Measurements from ENCODE around the gene TSGA10IP.

Gene TSGA10IP

DNA sequence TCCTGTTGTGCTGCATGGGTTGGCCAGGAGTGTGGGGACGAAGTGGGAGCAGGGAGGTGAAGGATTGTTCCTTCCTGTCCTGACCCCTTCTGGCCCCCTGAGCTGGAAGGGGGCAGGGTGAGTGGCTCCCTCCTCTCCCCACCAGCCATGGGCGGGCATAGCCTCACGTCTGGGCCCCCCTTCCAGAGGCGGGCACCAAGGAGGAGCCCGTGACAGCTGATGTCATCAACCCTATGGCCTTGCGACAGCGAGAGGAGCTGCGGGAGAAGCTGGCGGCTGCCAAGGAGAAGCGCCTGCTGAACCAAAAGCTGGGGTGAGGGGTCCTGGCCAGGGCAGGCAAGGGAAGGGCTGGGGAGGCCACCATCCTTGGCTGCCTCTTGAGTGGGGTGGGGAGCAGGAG lies 19.6 kb downstream of the TSGA10IP start:
- H3K36me3 ChIP-seq: peaks cover 53% of the 10 kb centered on the region
- no peaks in the 10 kb centered on the region for H3K27me3 ChIP-seq
- no peaks in the 10 kb centered on the region for H3K9me3 ChIP-seq
- H3K4me3 ChIP-seq (ENCODE audit: low read depth, low read length): no peak overlapping the region
- H3K4me1 ChIP-seq: no peaks in the 10 kb centered on the region
- TF ChIP-seq, protein P1, sequence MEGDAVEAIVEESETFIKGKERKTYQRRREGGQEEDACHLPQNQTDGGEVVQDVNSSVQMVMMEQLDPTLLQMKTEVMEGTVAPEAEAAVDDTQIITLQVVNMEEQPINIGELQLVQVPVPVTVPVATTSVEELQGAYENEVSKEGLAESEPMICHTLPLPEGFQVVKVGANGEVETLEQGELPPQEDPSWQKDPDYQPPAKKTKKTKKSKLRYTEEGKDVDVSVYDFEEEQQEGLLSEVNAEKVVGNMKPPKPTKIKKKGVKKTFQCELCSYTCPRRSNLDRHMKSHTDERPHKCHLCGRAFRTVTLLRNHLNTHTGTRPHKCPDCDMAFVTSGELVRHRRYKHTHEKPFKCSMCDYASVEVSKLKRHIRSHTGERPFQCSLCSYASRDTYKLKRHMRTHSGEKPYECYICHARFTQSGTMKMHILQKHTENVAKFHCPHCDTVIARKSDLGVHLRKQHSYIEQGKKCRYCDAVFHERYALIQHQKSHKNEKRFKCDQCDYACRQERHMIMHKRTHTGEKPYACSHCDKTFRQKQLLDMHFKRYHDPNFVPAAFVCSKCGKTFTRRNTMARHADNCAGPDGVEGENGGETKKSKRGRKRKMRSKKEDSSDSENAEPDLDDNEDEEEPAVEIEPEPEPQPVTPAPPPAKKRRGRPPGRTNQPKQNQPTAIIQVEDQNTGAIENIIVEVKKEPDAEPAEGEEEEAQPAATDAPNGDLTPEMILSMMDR (IDR thresholded peaks at IDR 0.05; ENCODE audit: low read depth, low read length): no peak
- DNase-seq: no peak

DNA sequence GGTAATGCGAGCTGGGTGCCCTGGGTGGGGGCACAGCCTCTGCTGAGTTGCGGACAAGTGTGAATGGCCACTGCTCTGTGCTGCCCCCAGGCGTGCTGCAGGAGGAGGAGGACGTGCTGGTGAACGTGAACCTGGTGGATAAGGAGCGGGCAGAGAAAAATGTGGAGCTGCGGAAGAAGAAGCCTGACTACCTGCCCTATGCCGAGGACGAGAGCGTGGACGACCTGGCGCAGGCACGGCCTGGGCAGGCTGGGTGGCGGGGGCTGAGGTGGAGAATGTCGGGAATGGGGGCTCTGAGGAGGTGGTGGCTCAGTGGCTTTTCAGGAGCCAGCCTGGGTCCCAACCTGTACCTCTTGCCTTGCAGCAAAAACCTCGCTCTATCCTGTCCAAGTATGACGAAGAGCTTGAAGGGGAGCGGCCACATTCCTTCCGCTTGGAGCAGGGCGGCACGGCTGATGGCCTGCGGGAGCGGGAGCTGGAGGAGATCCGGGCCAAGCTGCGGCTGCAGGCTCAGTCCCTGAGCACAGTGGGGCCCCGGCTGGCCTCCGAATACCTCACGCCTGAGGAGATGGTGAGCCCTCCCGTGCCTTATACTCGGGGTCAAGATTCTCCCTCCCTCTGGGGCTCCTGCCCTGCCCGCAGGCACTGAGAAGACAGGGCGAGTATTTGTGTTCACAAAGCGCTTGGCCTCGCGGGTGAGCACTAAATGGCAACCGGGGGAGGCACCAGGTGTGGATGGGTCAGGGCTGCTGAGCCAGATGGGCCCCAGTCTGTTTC lies 20.9 kb downstream of the TSGA10IP start:
- TF ChIP-seq, protein P1 (IDR thresholded peaks at IDR 0.05; ENCODE audit: low read depth, low read length): no peak
- H3K36me3 ChIP-seq: peaks cover 53% of the 10 kb centered on the region

DNA sequence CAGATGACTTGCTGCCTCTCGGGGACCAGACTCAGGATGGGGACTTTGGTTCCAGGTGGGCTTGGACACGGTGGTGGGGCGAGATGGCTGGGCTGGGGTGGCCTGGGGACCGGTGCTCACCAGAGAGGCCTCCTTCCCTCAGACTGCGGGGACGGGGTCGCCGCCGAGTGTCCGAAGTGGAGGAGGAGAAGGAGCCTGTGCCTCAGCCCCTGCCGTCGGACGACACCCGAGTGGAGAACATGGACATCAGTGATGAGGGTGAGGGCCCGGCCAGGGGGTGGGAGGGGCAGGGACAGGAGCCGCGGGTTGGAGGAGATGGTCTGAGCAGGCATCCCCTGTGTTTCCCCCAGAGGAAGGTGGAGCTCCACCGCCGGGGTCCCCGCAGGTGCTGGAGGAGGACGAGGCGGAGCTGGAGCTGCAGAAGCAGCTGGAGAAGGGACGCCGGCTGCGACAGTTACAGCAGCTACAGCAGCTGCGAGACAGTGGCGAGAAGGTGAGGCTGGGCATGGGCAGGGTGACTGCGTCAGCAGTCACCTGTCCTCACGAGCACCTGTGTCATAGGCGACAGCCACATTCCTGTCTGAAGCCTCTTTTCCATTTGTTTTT lies 22.2 kb downstream of the TSGA10IP start:
- Histone ChIP-seq H3K4me3 (ENCODE audit: low read depth, low read length) (no peak overlapping the region), H3K27me3 (no peaks in the 10 kb centered on the region), H3K36me3 (peaks cover 53% of the 10 kb centered on the region), H3K9me3 (no peaks in the 10 kb centered on the region), H3K4me1 (no peaks in the 10 kb centered on the region)
- TF ChIP-seq, protein P1 (IDR thresholded peaks at IDR 0.05; ENCODE audit: low read depth, low read length): no peak
- no peak for DNase-seq

More for the DNA sequence above, 20.9 kb downstream of the TSGA10IP start:
- no peak overlapping the region for H3K4me3 ChIP-seq (ENCODE audit: low read depth, low read length)
- H3K9me3 ChIP-seq: no peaks in the 10 kb centered on the region
- DNase-seq: no peak
- H3K4me1 ChIP-seq: no peaks in the 10 kb centered on the region
- H3K27me3 ChIP-seq: no peaks in the 10 kb centered on the region

DNA sequence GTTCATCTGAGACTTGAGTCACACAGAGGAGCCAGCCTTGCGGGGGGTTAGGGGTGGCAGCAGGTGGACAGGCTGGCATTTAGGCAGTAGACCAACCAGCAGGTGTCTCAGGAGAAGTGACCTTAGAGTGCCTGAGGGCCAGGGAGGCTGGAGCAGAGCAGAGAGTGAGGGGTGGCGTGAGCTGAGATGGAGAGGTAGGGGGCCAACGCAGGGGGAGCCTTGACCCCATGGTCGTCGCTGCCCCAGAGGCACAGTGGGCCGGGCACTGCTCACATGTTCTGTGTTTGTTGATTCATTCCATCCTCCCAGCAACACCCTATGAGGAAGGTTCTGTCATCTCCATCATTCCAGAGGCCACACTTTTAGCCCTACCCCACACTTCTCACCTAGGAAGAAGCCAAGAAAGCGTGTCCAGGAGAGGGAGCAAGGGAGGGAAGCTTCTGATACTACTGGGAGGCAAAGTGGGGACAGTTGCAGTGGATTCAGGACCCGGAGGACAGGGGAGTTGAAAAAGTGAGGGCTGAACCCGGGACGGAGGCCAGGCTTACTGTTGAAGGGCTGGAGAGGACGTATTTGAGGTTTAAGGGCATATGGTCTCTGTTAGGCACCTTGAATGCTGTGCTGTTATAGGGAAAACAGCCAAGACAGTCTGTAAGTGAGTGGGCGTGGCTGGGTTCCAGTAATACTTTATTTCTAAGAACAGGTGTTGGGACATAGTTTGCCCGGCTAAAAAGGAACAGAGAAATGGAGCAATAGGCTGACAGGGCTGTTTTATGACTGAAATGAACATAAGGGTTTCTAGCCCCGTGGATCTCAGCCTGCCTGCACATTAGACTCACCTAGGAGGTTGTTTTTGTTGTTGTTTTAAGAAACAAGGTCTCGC lies 23.6 kb downstream of the TSGA10IP start:
- Histone ChIP-seq H3K4me3 (ENCODE audit: low read depth, low read length) (no peak overlapping the region), H3K27me3 (no peaks in the 10 kb centered on the region), H3K9me3 (no peaks in the 10 kb centered on the region), H3K36me3 (peaks cover 51% of the 10 kb centered on the region), H3K4me1 (no peaks in the 10 kb centered on the region)
- TF ChIP-seq, protein P1 (IDR thresholded peaks at IDR 0.05; ENCODE audit: low read depth, low read length): no peak
- no peak for DNase-seq

DNA sequence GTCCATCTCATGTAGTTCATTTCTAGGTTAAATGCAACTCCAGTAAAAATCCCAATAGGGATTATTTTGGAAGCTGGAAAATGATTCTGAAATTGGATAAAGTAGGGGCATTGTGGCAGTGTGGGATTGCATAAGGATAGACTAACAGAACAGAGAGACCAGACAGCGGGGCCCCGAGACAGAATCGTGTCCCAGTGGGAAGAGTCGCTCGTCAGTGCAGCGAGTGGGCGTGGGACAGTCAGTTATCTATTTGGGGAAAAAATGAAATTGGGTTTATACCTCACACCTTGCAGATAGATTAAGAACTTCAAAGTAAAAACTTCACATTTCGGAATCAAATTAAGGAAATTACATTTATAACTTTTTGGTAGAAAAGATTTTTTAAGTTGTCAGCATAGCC lies 26.8 kb downstream of the TSGA10IP start:
- no peak overlapping the region for H3K4me3 ChIP-seq (ENCODE audit: low read depth, low read length)
- TF ChIP-seq, protein P1 (IDR thresholded peaks at IDR 0.05; ENCODE audit: low read depth, low read length): no peak
- H3K36me3 ChIP-seq: peaks cover 32% of the 10 kb centered on the region
- no peaks in the 10 kb centered on the region for H3K27me3 ChIP-seq
- no peak for DNase-seq
- H3K4me1 ChIP-seq: no peaks in the 10 kb centered on the region
- H3K9me3 ChIP-seq: no peaks in the 10 kb centered on the region
